ENCODE data around the gene FAM13A.

DNA sequence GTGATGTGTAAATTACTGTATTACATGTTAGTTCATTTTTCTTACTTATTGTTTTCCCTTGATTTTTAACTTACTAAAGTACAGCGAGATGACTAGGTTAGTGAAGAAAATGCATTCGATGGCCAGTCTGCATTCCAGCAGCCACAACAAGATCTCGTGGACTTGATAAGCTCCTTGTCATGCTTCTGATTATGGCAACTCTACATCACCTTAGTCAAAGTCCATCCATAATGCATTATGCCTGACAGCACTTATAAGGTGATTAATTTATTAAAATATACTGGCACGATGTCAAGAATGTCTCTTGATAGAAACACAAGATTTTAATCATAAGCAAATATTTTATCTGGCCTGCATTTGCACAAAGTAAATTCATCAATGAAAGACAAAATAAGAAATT, 249.5 kb downstream of the FAM13A start:
- TF ChIP-seq, protein P1, sequence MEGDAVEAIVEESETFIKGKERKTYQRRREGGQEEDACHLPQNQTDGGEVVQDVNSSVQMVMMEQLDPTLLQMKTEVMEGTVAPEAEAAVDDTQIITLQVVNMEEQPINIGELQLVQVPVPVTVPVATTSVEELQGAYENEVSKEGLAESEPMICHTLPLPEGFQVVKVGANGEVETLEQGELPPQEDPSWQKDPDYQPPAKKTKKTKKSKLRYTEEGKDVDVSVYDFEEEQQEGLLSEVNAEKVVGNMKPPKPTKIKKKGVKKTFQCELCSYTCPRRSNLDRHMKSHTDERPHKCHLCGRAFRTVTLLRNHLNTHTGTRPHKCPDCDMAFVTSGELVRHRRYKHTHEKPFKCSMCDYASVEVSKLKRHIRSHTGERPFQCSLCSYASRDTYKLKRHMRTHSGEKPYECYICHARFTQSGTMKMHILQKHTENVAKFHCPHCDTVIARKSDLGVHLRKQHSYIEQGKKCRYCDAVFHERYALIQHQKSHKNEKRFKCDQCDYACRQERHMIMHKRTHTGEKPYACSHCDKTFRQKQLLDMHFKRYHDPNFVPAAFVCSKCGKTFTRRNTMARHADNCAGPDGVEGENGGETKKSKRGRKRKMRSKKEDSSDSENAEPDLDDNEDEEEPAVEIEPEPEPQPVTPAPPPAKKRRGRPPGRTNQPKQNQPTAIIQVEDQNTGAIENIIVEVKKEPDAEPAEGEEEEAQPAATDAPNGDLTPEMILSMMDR (IDR thresholded peaks at IDR 0.05; ENCODE audit: low read depth, low read length, poor library complexity, severe bottlenecking) = no peak
- no peak for TF ChIP-seq EZH2phosphoT487 (IDR thresholded peaks at IDR 0.05; ENCODE audit: borderline replicate concordance, low read length)

Data from DOHH2 (cell line).